ENCODE measurements around the gene ERCC5. TPM values are rescaled to one million over a fixed set of nuclear protein-coding genes. Genes with fewer than 3 reads are reported as not detected.

Gene ERCC5
- total and polyA plus RNA-seq, 9 of the 15 experiments (the other 6 are each of a cell fraction or from before 2014, with no cell fraction given) = 7.4 to 43.1 (median 33.9) TPM

DNA sequence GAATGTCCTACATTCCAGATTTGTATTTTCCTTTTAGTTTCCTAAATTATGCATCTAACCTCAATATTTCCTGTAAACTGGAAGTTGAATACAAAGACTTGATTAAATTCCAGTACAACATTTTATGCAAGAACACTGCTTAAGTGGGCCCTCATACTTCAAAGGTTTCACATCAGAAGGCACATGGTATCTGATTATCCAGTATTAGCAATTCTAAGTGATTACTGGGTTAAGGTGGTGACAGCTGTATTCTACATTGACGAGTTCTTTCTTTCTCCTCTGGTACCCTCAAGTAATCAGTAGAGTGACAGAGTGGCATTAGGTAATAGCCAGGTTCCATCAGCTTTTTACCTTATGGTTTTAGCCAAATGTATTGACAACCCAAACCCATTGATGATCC is 28.6 kb upstream of the ERCC5 start:
- H3K9me3 ChIP-seq (replicated peaks; ENCODE audit: control insufficient read depth, insufficient read depth, low read depth, low read length) = no peaks in the 10 kb centered on the region
- no peak overlapping the region for H3K4me3 ChIP-seq
- TF ChIP-seq SNIP1 (IDR thresholded peaks at IDR 0.05; ENCODE audit: low read depth) = no peak
- peaks cover 3% of the 10 kb centered on the region for H3K9me1 ChIP-seq (ENCODE audit: control insufficient read depth, insufficient read depth, low read length)
- H3K9ac ChIP-seq (ENCODE audit: insufficient read depth in 1 of 2, low read depth in 2 of 2, low read length in 2 of 2) = no peak overlapping the region
- H3K4me2 ChIP-seq (ENCODE audit: insufficient read depth, low read length) = no peak overlapping the region
- no peak overlapping the region for H3K27ac ChIP-seq (ENCODE audit: extremely low read depth, low read depth, low read length)
- peaks cover 38% of the 10 kb centered on the region for H3K36me3 ChIP-seq (ENCODE audit: control insufficient read depth, insufficient read depth, low read length)
- H3K27me3 ChIP-seq (ENCODE audit: control insufficient read depth in 2 of 2, insufficient read depth in 2 of 2, low read length in 2 of 2) = no peaks in the 10 kb centered on the region
- no peak overlapping the region for H2AFZ ChIP-seq (ENCODE audit: low read depth, low read length)
- CTCF ChIA-PET (ENCODE audit: low intra/inter-chr PET ratio) = no interaction called here
- H4K20me1 ChIP-seq (replicated peaks; ENCODE audit: control insufficient read depth, insufficient read depth, low read length) = no peaks in the 10 kb centered on the region
- H3K79me2 ChIP-seq (ENCODE audit: control insufficient read depth, insufficient read depth, low read length) = peaks cover 23% of the 10 kb centered on the region
- DNase-seq (ENCODE audit: extremely low read depth in 1 of 4, low spot score in 3 of 4) = no peak
- WGBS (ENCODE audit: insufficient coverage, low coverage, missing lambda C conversion rate) = 100% methylated on average over 1 of the region's 1 CpG
- H3K4me1 ChIP-seq (replicated peaks in 1 of 2; ENCODE audit: control insufficient read depth in 2 of 2, insufficient read depth in 2 of 2, low read length in 2 of 2) = no peaks in the 10 kb centered on the region
- intact Hi-C loops (cut with micrococcal nuclease) (no loop called here), in situ Hi-C loops (cut with MboI) (no loop called here)
- POLR2A ChIA-PET = no interaction called here
- no peak for ATAC-seq
- no peak for FAIRE-seq
- no TSS peak for BruUV-seq (replicated peaks)

- Histone ChIP-seq H3K9ac (ENCODE audit: insufficient read depth in 1 of 2, low read depth in 2 of 2, low read length in 2 of 2) (no peak overlapping the region), H3K36me3 (ENCODE audit: control insufficient read depth, insufficient read depth, low read length) (peaks cover 37% of the 10 kb centered on the region), H3K4me1 (replicated peaks in 1 of 2; ENCODE audit: control insufficient read depth in 2 of 2, insufficient read depth in 2 of 2, low read length in 2 of 2) (no peaks in the 10 kb centered on the region), H3K4me3 (no peak overlapping the region), H3K9me3 (replicated peaks; ENCODE audit: control insufficient read depth, insufficient read depth, low read depth, low read length) (no peaks in the 10 kb centered on the region), H4K20me1 (replicated peaks; ENCODE audit: control insufficient read depth, insufficient read depth, low read length) (no peaks in the 10 kb centered on the region), H3K79me2 (ENCODE audit: control insufficient read depth, insufficient read depth, low read length) (peaks cover 17% of the 10 kb centered on the region; the same call in 2 of the 3 replicates), H2AFZ (ENCODE audit: low read depth, low read length) (no peak overlapping the region), H3K27me3 (ENCODE audit: control insufficient read depth in 2 of 2, insufficient read depth in 2 of 2, low read length in 2 of 2) (no peaks in the 10 kb centered on the region), H3K4me2 (ENCODE audit: insufficient read depth, low read length) (no peak overlapping the region), H3K9me1 (ENCODE audit: control insufficient read depth, insufficient read depth, low read length) (peaks cover 3% of the 10 kb centered on the region), H3K27ac (ENCODE audit: extremely low read depth, low read depth, low read length) (no peak overlapping the region)
- CTCF ChIA-PET (ENCODE audit: low intra/inter-chr PET ratio) = no interaction called here
- DNase-seq (ENCODE audit: extremely low read depth in 1 of 4, low spot score in 3 of 4) (no peak), ATAC-seq (no peak), FAIRE-seq (no peak)
- in situ Hi-C loops (cut with MboI) (no loop called here), intact Hi-C loops (cut with micrococcal nuclease) (no loop called here)
- POLR2A ChIA-PET = no interaction called here
- BruUV-seq (replicated peaks) = no TSS peak
- TF ChIP-seq, protein P1, sequence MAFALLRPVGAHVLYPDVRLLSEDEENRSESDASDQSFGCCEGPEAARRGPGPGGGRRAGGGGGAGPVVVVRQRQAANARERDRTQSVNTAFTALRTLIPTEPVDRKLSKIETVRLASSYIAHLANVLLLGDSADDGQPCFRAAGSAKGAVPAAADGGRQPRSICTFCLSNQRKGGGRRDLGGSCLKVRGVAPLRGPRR (CRISPR knock-in tag; IDR thresholded peaks at IDR 0.05) = no peak
- TF ChIP-seq HOMEZ (CRISPR knock-in tag; IDR thresholded peaks at IDR 0.05) (no peak), MLLT1 (IDR thresholded peaks at IDR 0.05) (no peak), CHD4 (IDR thresholded peaks at IDR 0.05; ENCODE audit: insufficient read depth, insufficient replicate concordance, low read depth, low read length, poor library complexity, severe bottlenecking) (no peak), SP2 (IDR thresholded peaks at IDR 0.05; ENCODE audit: extremely low read depth, low read depth, low read length, poor library complexity, severe bottlenecking) (no peak), LARP7 (IDR thresholded peaks at IDR 0.05) (no peak), HMG20B (CRISPR knock-in tag; IDR thresholded peaks at IDR 0.05) (no peak), ZNF639 (CRISPR knock-in tag; conservative IDR thresholded peaks at IDR 0.05 in 1 of 2, IDR thresholded peaks at IDR 0.05 in 1 of 2) (no peak), ASH1L (IDR thresholded peaks at IDR 0.05; ENCODE audit: borderline replicate concordance, low read depth, partially characterized antibody) (no peak), RBBP5 (IDR thresholded peaks at IDR 0.05; ENCODE audit: borderline replicate concordance, insufficient read depth, low read length, poor library complexity, severe bottlenecking) (no peak)
Observed at GRCh38 chr13:102817907-102818306, 27.9 kb upstream of the ERCC5 start.

Measured in K562 (cell line).